ENCODE data around the gene MTG1. TPM values are rescaled to one million over a fixed set of nuclear protein-coding genes. Genes with fewer than 3 reads are reported as not detected.
"Not testable (repeated sequence)": the region's sequence is repeated elsewhere in the genome, so short reads cannot be mapped to it uniquely, and the experiment has no call there.

The MTG1 gene
- total RNA-seq, 1 donor from 2014 or later: 65.2 TPM

- H3K27me3 Mint-ChIP-seq (ENCODE audit: unreplicated experiment): no peaks in the 10 kb centered on the region
- H3K4me3 Mint-ChIP-seq (ENCODE audit: unreplicated experiment): no peak overlapping the region
- TF ChIP-seq, protein P1, sequence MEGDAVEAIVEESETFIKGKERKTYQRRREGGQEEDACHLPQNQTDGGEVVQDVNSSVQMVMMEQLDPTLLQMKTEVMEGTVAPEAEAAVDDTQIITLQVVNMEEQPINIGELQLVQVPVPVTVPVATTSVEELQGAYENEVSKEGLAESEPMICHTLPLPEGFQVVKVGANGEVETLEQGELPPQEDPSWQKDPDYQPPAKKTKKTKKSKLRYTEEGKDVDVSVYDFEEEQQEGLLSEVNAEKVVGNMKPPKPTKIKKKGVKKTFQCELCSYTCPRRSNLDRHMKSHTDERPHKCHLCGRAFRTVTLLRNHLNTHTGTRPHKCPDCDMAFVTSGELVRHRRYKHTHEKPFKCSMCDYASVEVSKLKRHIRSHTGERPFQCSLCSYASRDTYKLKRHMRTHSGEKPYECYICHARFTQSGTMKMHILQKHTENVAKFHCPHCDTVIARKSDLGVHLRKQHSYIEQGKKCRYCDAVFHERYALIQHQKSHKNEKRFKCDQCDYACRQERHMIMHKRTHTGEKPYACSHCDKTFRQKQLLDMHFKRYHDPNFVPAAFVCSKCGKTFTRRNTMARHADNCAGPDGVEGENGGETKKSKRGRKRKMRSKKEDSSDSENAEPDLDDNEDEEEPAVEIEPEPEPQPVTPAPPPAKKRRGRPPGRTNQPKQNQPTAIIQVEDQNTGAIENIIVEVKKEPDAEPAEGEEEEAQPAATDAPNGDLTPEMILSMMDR (IDR thresholded peaks at IDR 0.05): no peak
- no peaks in the 10 kb centered on the region for H3K4me1 Mint-ChIP-seq (ENCODE audit: unreplicated experiment)
- H3K36me3 Mint-ChIP-seq (ENCODE audit: unreplicated experiment): peaks cover 28% of the 10 kb centered on the region
- H3K9me3 Mint-ChIP-seq (ENCODE audit: unreplicated experiment): no peaks in the 10 kb centered on the region
- no peak for DNase-seq (ENCODE audit: extremely low spot score, unreplicated experiment)
- H3K27ac Mint-ChIP-seq (ENCODE audit: unreplicated experiment): no peak overlapping the region
Measured at GRCh38 chr10:133364645-133365431, 29.1 kb upstream of the MTG1 start.

DNA sequence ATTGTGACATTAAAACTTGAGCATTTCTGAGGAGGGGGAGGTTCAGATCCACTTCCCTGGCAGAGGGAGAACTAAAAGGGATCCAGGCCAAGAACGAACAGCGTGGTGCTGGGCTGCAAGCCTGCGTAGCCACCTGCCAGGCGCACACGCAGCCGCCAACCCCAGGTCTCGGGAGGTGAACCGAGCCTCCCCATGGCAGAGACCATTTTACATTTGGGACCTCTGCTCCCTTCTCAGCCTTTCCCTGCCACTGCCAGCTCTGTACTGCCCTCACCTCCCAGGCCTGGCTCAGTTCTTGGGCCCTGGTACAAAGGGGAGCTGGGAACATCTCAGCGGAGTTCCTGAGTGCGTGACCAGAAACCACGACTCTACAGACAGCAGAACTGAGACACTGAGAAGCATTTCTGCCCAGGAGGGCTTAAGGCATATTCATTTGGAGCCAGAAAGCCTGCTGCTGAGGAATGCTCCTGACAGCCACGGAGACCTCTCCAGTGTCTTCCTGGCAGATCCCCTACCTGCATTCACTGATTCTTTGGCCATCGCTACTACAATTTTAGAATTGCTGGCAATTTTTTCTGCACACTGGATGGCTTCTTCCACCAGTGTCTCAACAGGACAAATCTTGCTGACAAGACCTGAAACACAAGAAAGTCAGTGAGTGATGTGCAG is 28.4 kb upstream of the MTG1 start:
- no peaks in the 10 kb centered on the region for H3K27me3 Mint-ChIP-seq (ENCODE audit: unreplicated experiment)
- H3K4me3 Mint-ChIP-seq (ENCODE audit: unreplicated experiment): no peak overlapping the region
- H3K27ac Mint-ChIP-seq (ENCODE audit: unreplicated experiment): no peak overlapping the region
- no peaks in the 10 kb centered on the region for H3K9me3 Mint-ChIP-seq (ENCODE audit: unreplicated experiment)
- no peaks in the 10 kb centered on the region for H3K4me1 Mint-ChIP-seq (ENCODE audit: unreplicated experiment)
- H3K36me3 Mint-ChIP-seq (ENCODE audit: unreplicated experiment): peaks cover 31% of the 10 kb centered on the region
- DNase-seq (ENCODE audit: extremely low spot score, unreplicated experiment): no peak
- TF ChIP-seq, protein P1 (IDR thresholded peaks at IDR 0.05): no peak

- TF ChIP-seq, protein P1 (IDR thresholded peaks at IDR 0.05): no peak
- Mint-ChIP-seq H3K9me3 (ENCODE audit: unreplicated experiment) (no peaks in the 10 kb centered on the region), H3K4me3 (ENCODE audit: unreplicated experiment) (no peak overlapping the region), H3K4me1 (ENCODE audit: unreplicated experiment) (no peaks in the 10 kb centered on the region), H3K27me3 (ENCODE audit: unreplicated experiment) (no peaks in the 10 kb centered on the region), H3K36me3 (ENCODE audit: unreplicated experiment) (peaks cover 31% of the 10 kb centered on the region), H3K27ac (ENCODE audit: unreplicated experiment) (no peak overlapping the region)
- DNase-seq (ENCODE audit: extremely low spot score, unreplicated experiment): no peak
Measured at GRCh38 chr10:133366130-133366478, 27.9 kb upstream of the MTG1 start.

DNA sequence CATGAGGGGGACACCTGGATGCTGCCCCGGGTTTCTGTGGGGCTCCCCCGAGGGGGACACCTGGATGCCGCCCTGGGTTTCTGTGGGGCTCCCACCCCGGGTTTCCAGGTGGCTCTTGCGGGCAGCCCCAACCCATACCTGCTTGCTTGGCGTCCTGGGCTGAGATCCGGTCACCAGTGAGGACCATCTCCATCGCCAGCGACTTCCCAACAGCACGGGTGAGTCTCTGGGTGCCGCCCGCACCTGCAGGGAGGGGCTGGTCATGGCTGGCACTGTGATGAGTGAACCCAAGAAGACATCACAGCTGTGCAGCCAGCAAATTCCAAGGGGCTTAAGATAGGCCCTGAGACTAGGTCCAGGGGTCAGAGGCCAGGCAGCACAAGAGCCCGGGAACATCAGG is 27.2 kb upstream of the MTG1 start:
- H3K4me3 Mint-ChIP-seq (ENCODE audit: unreplicated experiment): no peak overlapping the region
- DNase-seq (ENCODE audit: extremely low spot score, unreplicated experiment): no peak

GRCh38 chr10:133367461-133367860 is 26.5 kb upstream of the MTG1 start:
- DNase-seq (ENCODE audit: extremely low spot score, unreplicated experiment); H3K4me3 Mint-ChIP-seq (ENCODE audit: unreplicated experiment); H3K27me3 Mint-ChIP-seq (ENCODE audit: unreplicated experiment); H3K9me3 Mint-ChIP-seq (ENCODE audit: unreplicated experiment); H3K4me1 Mint-ChIP-seq (ENCODE audit: unreplicated experiment); H3K27ac Mint-ChIP-seq (ENCODE audit: unreplicated experiment): not testable (repeated sequence)
- peaks cover 25% of the 10 kb centered on the region for H3K36me3 Mint-ChIP-seq (ENCODE audit: unreplicated experiment)

More for the DNA sequence above, 27.2 kb upstream of the MTG1 start:
- no peaks in the 10 kb centered on the region for H3K27me3 Mint-ChIP-seq (ENCODE audit: unreplicated experiment)
- TF ChIP-seq, protein P1 (IDR thresholded peaks at IDR 0.05): no peak
- H3K9me3 Mint-ChIP-seq (ENCODE audit: unreplicated experiment): no peaks in the 10 kb centered on the region
- H3K4me1 Mint-ChIP-seq (ENCODE audit: unreplicated experiment): peaks cover 3% of the 10 kb centered on the region
- peaks cover 31% of the 10 kb centered on the region for H3K36me3 Mint-ChIP-seq (ENCODE audit: unreplicated experiment)
- H3K27ac Mint-ChIP-seq (ENCODE audit: unreplicated experiment): no peak overlapping the region

Data from osteocyte (in vitro differentiated cells).